GM18951 (cell line): ENCODE results near the gene NUP188.

Experiments used
- POLR2A ChIP-seq: IDR thresholded peaks from 4 replicates; pipeline ENCODE4 v1.6.1; 2011; ENCODE audit warnings: mild to moderate bottlenecking; ENCODE audit not compliant: insufficient read length, insufficient read depth; ENCODE audit errors: extremely low read depth
- in situ Hi-C: fragments of 300-500 bp; cut with MboI; formaldehyde crosslinking; loops from one replicate; pipeline ENCODE4 v1.12.0; 2022; ENCODE audit warnings: low sequenced_read_pairs, mixed read lengths, inconsistent platforms; ENCODE audit not compliant: unreplicated experiment

NUP188 gene

GRCh38 chr9:128947527-128948301 lies at the start of gene NUP188, which contains the start of gene DOLK:
NUP188 (plus strand) TSS chr9:128947699; CDS start chr9:128947720, 21 bp downstream.
DOLK (minus strand) TSS chr9:128947603; CDS start chr9:128947303, 300 bp downstream.
- TF ChIP-seq POLR2A = peak; percentile 98
- in situ Hi-C loops = no loop called here

GRCh38 chr9:128898382-128898781 lies 49.1 kb upstream of the NUP188 start:
- in situ Hi-C loops = no loop called here

GRCh38 chr9:128898845-128899565 lies 48.5 kb upstream of the NUP188 start:
- in situ Hi-C loops = no loop called here
- TF ChIP-seq POLR2A = no peak

More at GRCh38 chr9:128898382-128898781, 49.1 kb upstream of the NUP188 start:
- no peak for TF ChIP-seq POLR2A

GRCh38 chr9:128899566-128900322 lies 47.8 kb upstream of the NUP188 start:
- in situ Hi-C loops = no loop called here
- TF ChIP-seq POLR2A = no peak

GRCh38 chr9:128901379-128901778 lies 46.1 kb upstream of the NUP188 start:
- no peak for TF ChIP-seq POLR2A
- in situ Hi-C loops = no loop called here

- in situ Hi-C loops = no loop called here
- no peak for TF ChIP-seq POLR2A
These were observed 45.7 kb upstream of the NUP188 start for GRCh38 chr9:128901822-128902221.

GRCh38 chr9:128902351-128903078 lies 45.0 kb upstream of the NUP188 start:
- in situ Hi-C loops = no loop called here
- TF ChIP-seq POLR2A = peak; percentile 37

- TF ChIP-seq POLR2A = no peak
- in situ Hi-C loops = no loop called here
These were observed 44.4 kb upstream of the NUP188 start for GRCh38 chr9:128903079-128903461.

- in situ Hi-C loops = no loop called here
- no peak for TF ChIP-seq POLR2A
These were observed 43.5 kb upstream of the NUP188 start for GRCh38 chr9:128903871-128904620.

- no peak for TF ChIP-seq POLR2A
These were observed 41.5 kb upstream of the NUP188 start for GRCh38 chr9:128905964-128906363.

GRCh38 chr9:128906741-128907140 lies 40.8 kb upstream of the NUP188 start:
- in situ Hi-C loops = no loop called here
- no peak for TF ChIP-seq POLR2A

More at GRCh38 chr9:128905964-128906363, 41.5 kb upstream of the NUP188 start:
- in situ Hi-C loops = no loop called here

GRCh38 chr9:128908372-128908771 lies 39.1 kb upstream of the NUP188 start:
- in situ Hi-C loops = no loop called here
- no peak for TF ChIP-seq POLR2A
